Measurements from ENCODE around the gene ARHGAP1.

DNA sequence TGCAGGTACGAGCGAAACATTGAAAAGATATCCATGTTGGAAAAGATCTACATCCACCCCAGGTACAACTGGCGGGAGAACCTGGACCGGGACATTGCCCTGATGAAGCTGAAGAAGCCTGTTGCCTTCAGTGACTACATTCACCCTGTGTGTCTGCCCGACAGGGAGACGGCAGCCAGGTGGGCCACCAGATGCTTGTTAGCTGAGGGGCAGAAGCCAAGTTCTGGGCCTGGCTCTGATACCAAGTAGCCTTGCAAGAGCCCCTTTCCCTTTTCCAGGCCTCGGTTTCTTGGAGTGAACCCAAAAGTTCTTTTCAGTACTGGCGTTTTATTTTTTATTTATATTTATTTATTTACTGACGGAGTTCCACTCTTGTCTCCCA, 28.2 kb upstream of the ARHGAP1 start:
- TF ChIP-seq SUZ12 (IDR thresholded peaks at IDR 0.05; ENCODE audit: extremely low read depth, insufficient read depth, insufficient read length) (no peak), YY1 (IDR thresholded peaks at IDR 0.05; ENCODE audit: insufficient read depth, insufficient read length) (no peak), ZNF274 (IDR thresholded peaks at IDR 0.05; ENCODE audit: low read depth, low read length) (no peak)
